Adrenal gland (tissue), 12 donors: ENCODE data around the gene SMARCD2. TPM values are rescaled to one million over a fixed set of nuclear protein-coding genes. Genes with fewer than 3 reads are reported as not detected.

Experiments used
- DNase-seq, 7 donors: peaks; one replicate each; pipeline ENCODE4 v3.0.0-alpha.2; 2019 to 2020
- H3K27ac ChIP-seq, 5 donors: fragments of 200-600 bp; sonication (generic) in 4 of 5; 1 replicate in 3 of 5; 2 replicates in 2 of 5; pipeline versions ENCODE4 v1.5.1 to v1.8.0; 2016 to 2020; ENCODE audit warnings: mild to moderate bottlenecking in 1 of 5
- H3K27me3 ChIP-seq: fragments of 200-600 bp; 2 replicates; pipeline ENCODE4 v1.8.0; 2021
- H3K36me3 ChIP-seq, 2 donors: fragments of 200-600 bp; replicated peaks in 1 of 2; 1 replicate in 1 of 2; 2 replicates in 1 of 2; pipeline versions ENCODE4 v1.5.1 to v1.8.0; 2018 to 2022
- H3K4me1 ChIP-seq, 2 donors: fragments of 200-600 bp; replicated peaks in 1 of 2; 1 replicate in 1 of 2; 2 replicates in 1 of 2; pipeline versions ENCODE4 v1.5.1 to v1.8.0; 2018 to 2021
- H3K4me3 ChIP-seq, 4 donors: fragments of 200-600 bp; sonication (generic) in 3 of 4; one replicate each; pipeline ENCODE4 v1.5.1; 2016 to 2018
- H3K9me3 ChIP-seq, 3 donors: fragments of 200-600 bp; sonication (generic) in 1 of 3; replicated peaks in 1 of 3; 1 replicate in 2 of 3; 2 replicates in 1 of 3; pipeline versions ENCODE4 v1.5.1 to v1.8.0; 2016 to 2021
- POLR2A ChIP-seq, 2 donors: fragments of 450-650 bp; IDR thresholded peaks; one replicate each; pipeline ENCODE4 v1.6.1; 2017; ENCODE audit warnings: antibody characterized with exemption in 2 of 2, mild to moderate bottlenecking in 2 of 2, moderate library complexity in 1 of 2
- WGBS, 4 donors: extraction: QIAGEN DNeasy Blood & Tissue Kit in 2 of 4; methylation state at CpG; one replicate each; pipeline versions ENCODE4 v1.1.5 to v1.1.7; 2013 to 2017; 5-methylcytosine and 5-hydroxymethylcytosine counted together
- intact Hi-C, 2 donors: fragments of 100-400 bp; cut with DNase I; formaldehyde crosslinking; loops; one replicate each; pipeline versions ENCODE4 v1.14.1 to v1.15.0; 2022 to 2023
- polyA plus RNA-seq, 3 donors: library from polyadenylated mRNA; stranded (reverse); fragments of 200-250 nt in 2 of 3; fragments of 350-450 nt in 1 of 3; fragmentation: Illumina TruSeq in 1 of 3; extraction: RNeasy Lipid Tissue Mini Kit (QIAGEN cat#74804) in 1 of 3; gene quantifications; one replicate each; pipeline ENCODE4 v1.2.3, GENCODE V29; 2013 to 2014
- total RNA-seq, 9 donors: library from RNA; depleted of rRNA in 4 of 9; stranded (reverse); fragments of >200 nt in 4 of 9; fragments of 120-200 nt in 1 of 9; fragmentation: NEBNext Ultra II Directional in 1 of 9; extraction: Animal tissue kit (Norgen Biotek cat#: 25700) in 1 of 9; gene quantifications; one replicate each; pipeline versions ENCODE4 v1.1.0 to v1.2.4, GENCODE V29; 2013 to 2023
- TF ChIP-seq, protein P1 (sequence below), 6 experiments: fragments of 450-650 bp in 4 of 6; fragments of 200-600 bp in 2 of 6; sonication (generic) in 1 of 6; IDR thresholded peaks; 1 replicate in 5 of 6; 2 replicates in 1 of 6; pipeline versions ENCODE4 v1.5.1 to v1.8.0; 2016 to 2021; ENCODE audit warnings: antibody characterized with exemption in 6 of 6, mild to moderate bottlenecking in 2 of 6, moderate library complexity in 1 of 6
- donor health status: healthy with polysubstance abuse.
- donor health status: Bipolar disorder and iron deficiency.
- donor health status: DM: yes; HTN: yes; CAD: no.
- donor health status: DM: no; HTN: no; CAD: no.
- donor health status: DM: no; HTN: no; CAD: no.
- donor health status: DM: yes; HTN: yes; CAD: no.

SMARCD2 gene
- total and polyA plus RNA-seq, 12 donors: 41.9 to 185 (median 80.0) TPM

DNA sequence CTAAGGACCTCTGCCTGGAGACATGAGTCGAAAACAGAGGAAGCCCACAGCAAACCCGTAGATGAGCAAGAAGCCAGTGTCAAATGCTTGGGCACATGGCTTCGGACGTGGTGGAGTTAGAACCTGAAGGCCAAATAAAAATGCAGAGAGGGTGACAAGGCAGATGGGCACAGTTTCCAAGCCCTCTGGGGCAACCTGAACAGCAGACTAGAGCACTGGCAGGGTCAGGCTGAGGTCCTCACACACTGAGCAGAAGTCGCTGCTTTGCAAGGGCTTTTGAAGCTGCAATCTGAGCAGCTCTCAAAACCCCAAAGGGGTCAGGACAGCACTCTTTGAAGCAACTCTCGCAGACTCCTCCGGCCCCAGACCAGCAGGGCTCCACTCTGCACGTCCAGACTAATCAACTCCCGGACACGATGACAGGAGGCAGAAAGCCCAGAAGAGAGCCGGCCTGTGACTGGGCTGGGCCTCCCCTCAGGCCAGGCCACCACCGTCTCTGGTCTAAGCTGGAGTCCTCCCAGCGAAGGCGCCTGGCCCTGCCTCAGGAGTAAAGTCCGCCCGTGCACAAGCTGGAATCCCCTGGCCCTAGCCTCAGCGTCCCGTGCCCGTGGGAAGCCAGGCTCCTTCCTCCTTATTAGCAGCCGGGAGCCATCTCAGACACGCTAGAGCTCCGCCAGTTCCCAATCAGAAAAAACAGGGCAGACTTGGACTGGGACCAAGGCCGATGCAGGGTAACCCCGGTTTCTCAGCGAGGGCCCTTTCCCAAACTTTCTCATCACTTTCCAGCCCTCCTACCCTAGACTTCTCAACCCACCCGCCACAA lies 924 bp downstream of the SMARCD2 start:
- 1 to 3% (median 3%) methylated on average over 15 to 26 of the region's 26 CpGs for WGBS, 4 donors
- Histone ChIP-seq H3K9me3 (no peaks in the 10 kb centered on the region), H3K27me3 (no peaks in the 10 kb centered on the region), H3K36me3 (peaks cover 0 to 7% of the 10 kb centered on the region in 2 donors), H3K4me3 (peak overlapping the region; percentile 40 to 79 (median 51)), H3K27ac (peak overlapping the region; percentile 70 to 92 (median 90)), H3K4me1 (peaks cover 51 to 54% of the 10 kb centered on the region in 2 donors)
- TF ChIP-seq, protein P1, sequence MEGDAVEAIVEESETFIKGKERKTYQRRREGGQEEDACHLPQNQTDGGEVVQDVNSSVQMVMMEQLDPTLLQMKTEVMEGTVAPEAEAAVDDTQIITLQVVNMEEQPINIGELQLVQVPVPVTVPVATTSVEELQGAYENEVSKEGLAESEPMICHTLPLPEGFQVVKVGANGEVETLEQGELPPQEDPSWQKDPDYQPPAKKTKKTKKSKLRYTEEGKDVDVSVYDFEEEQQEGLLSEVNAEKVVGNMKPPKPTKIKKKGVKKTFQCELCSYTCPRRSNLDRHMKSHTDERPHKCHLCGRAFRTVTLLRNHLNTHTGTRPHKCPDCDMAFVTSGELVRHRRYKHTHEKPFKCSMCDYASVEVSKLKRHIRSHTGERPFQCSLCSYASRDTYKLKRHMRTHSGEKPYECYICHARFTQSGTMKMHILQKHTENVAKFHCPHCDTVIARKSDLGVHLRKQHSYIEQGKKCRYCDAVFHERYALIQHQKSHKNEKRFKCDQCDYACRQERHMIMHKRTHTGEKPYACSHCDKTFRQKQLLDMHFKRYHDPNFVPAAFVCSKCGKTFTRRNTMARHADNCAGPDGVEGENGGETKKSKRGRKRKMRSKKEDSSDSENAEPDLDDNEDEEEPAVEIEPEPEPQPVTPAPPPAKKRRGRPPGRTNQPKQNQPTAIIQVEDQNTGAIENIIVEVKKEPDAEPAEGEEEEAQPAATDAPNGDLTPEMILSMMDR (IDR thresholded peaks at IDR 0.05): no peak
- TF ChIP-seq POLR2A (IDR thresholded peaks at IDR 0.05): peak in 1 of 2 donors; percentile 45
- intact Hi-C loops: no loop called here
- DNase-seq: peak; percentile 61 to 85 (median 67)

DNA sequence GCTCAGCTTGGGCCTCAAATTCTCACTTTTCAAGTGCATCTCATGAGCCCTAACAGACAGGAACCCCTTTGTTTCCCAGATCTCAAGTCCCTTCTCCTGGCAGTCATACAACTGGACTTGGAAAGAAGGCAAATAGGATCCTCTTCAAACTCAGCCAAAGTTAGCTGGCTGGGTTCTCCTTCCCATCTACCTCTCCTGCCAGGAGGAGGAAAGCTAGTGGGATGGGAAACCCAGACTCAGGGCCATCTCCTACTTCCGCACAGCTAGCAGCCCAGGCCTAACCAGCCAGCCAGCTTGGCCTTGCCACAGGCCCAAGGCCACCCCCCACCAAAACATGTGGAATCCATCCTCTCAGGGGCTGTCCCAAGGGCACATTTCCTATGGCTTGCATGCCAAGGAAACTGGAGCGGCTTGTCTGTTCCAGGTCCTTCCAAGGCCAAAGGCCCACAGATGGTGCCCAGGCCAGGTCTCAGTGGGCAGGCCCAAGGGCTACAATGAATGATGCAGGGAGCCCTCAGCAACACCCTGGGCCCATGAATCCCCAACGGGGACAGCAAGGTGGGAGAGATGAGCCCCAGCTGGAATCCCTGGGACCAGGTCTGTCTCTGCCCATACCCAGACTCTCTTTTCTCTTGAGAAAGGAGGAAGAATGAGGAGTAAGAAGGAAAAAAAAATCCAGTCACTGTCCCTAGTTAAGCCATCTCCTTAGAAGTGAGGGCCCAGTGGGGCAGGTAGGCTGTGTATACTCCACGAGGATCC lies 1.7 kb downstream of the SMARCD2 start:
- Histone ChIP-seq H3K4me1 (peaks cover 51 to 54% of the 10 kb centered on the region in 2 donors), H3K36me3 (peaks cover 0 to 14% of the 10 kb centered on the region in 2 donors), H3K9me3 (no peaks in the 10 kb centered on the region), H3K4me3 (peak overlapping the region in 2 of 4 donors; percentile 61 to 79), H3K27me3 (no peaks in the 10 kb centered on the region), H3K27ac (peak overlapping the region; percentile 70 to 92 (median 90))
- WGBS, 4 donors: 7 to 31% (median 30%) methylated on average over 1 to 4 of the region's 4 CpGs
- DNase-seq: peak in 6 of 7 donors; percentile 43 to 69 (median 58)
- intact Hi-C loops: no loop called here
- no peak for TF ChIP-seq POLR2A (IDR thresholded peaks at IDR 0.05)
- TF ChIP-seq, protein P1 (IDR thresholded peaks at IDR 0.05): no peak

DNA sequence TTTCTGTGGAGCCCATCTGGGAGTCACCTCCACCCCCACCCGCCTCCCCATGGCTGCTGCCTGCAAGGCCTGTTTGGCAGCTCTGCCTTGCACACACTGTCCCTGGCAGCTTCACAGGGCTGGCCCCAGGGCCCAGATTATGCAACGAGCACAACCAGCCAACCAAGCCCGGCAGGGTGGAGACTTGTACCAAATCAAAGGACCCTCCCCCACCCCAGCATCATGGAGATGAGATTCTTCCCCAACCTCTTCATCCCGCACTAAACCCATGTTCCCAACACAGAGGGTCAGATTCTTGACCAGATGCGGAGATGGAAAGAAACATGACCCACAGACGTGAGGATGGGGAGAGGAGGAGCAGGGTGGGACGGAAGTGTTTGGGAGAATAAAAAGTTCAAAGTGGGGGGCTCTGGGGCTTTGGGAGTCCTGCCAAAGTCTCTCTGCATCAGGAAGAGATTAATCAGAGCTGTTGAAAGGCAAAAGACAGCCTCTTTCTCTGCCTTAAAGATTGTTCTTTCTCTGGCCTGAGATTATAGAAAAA lies 3.8 kb downstream of the SMARCD2 start:
- Histone ChIP-seq H3K4me1 (peaks cover 46 to 57% of the 10 kb centered on the region in 2 donors), H3K27ac (peak overlapping the region; percentile 31 to 92 (median 80)), H3K9me3 (no peaks in the 10 kb centered on the region), H3K4me3 (peak overlapping the region in 1 of 4 donors; percentile 35), H3K36me3 (peaks cover 0 to 35% of the 10 kb centered on the region in 2 donors), H3K27me3 (no peaks in the 10 kb centered on the region)
- WGBS, 4 donors: 13 to 25% (median 19%) methylated on average over 4 to 7 of the region's 7 CpGs
- peak; percentile 89 to 98 (median 96) for DNase-seq
- TF ChIP-seq, protein P1 (IDR thresholded peaks at IDR 0.05): no peak
- TF ChIP-seq POLR2A (IDR thresholded peaks at IDR 0.05): peak in 1 of 2 donors; percentile 67
- intact Hi-C loops: no loop called here
